T-helper 2 cell treated with Interferon-gamma antibody and Interleukin-4, amounts not matched to agents 100 ng/mL and 5 ng/mL, for 36 hours (primary cell): ENCODE measurements around the gene PRKAG3. TPM values are rescaled to one million over a fixed set of nuclear protein-coding genes. Genes with fewer than 3 reads are reported as not detected.

Experiments used
- intact Hi-C: fragments of 100-400 bp; cut with micrococcal nuclease; formaldehyde crosslinking; loops from one replicate; pipeline ENCODE4 v1.15.1; 2023
- total RNA-seq: library from RNA; stranded (reverse); gene quantifications from 2 replicates; pipeline ENCODE4 v1.2.3, GENCODE V29; 2022

Gene PRKAG3
- total RNA-seq, 1 donor from 2014 or later, result not detected

- intact Hi-C loops, result no loop called here
These were observed 33.8 kb upstream of the PRKAG3 start for GRCh38 chr2:218865396-218865795.

- intact Hi-C loops, result no loop called here
These were observed 31.5 kb upstream of the PRKAG3 start for GRCh38 chr2:218863021-218863520.

- intact Hi-C loops, result no loop called here
These were observed 30.2 kb upstream of the PRKAG3 start for GRCh38 chr2:218861645-218862318.

- intact Hi-C loops, result no loop called here
These were observed 29.4 kb upstream of the PRKAG3 start for GRCh38 chr2:218860950-218861381.

GRCh38 chr2:218859988-218860831 is 28.6 kb upstream of the PRKAG3 start:
- intact Hi-C loops, result no loop called here

- intact Hi-C loops, result no loop called here
These were observed 28.0 kb upstream of the PRKAG3 start, which contains the start of gene WNT6 for GRCh38 chr2:218859556-218859987. TSS of gene WNT6 (plus strand) at chr2:218859805. CDS start at chr2:218860038, 233 bp downstream.

- intact Hi-C loops, result no loop called here
These were observed 27.3 kb upstream of the PRKAG3 start for GRCh38 chr2:218858671-218859555.

GRCh38 chr2:218858138-218858445 is 26.5 kb upstream of the PRKAG3 start:
- intact Hi-C loops, result no loop called here

- intact Hi-C loops, result no loop called here
These were observed 26.0 kb upstream of the PRKAG3 start for GRCh38 chr2:218857371-218858137.

GRCh38 chr2:218856896-218857243 is 25.3 kb upstream of the PRKAG3 start:
- intact Hi-C loops, result no loop called here

- intact Hi-C loops, result no loop called here
These were observed 24.7 kb upstream of the PRKAG3 start for GRCh38 chr2:218856167-218856895.

- intact Hi-C loops, result no loop called here
These were observed 23.9 kb upstream of the PRKAG3 start for GRCh38 chr2:218855305-218856166.

- intact Hi-C loops, result no loop called here
These were observed 23.3 kb upstream of the PRKAG3 start for GRCh38 chr2:218854860-218855259.

- intact Hi-C loops, result loop anchor here (1.0 kb wide), 1 partner anchor 45 kb away; no protein-coding TSS in a partner anchor
These were observed 22.2 kb upstream of the PRKAG3 start for GRCh38 chr2:218853766-218854165.

- intact Hi-C loops, result loop anchor here (1.0 kb wide), 1 partner anchor 45 kb away; no protein-coding TSS in a partner anchor
These were observed 21.5 kb upstream of the PRKAG3 start for GRCh38 chr2:218852911-218853667.

GRCh38 chr2:218851286-218851685 is 19.7 kb upstream of the PRKAG3 start:
- intact Hi-C loops, result no loop called here

GRCh38 chr2:218850796-218851195 is 19.2 kb upstream of the PRKAG3 start:
- intact Hi-C loops, result no loop called here

GRCh38 chr2:218849721-218850120 is 18.1 kb upstream of the PRKAG3 start:
- intact Hi-C loops, result loop anchor here (5.0 kb wide), 1 partner anchor 442 kb away; no protein-coding TSS in a partner anchor
